ENCODE results near the gene TPCN1. TPM values are rescaled to one million over a fixed set of nuclear protein-coding genes. Genes with fewer than 3 reads are reported as not detected.

The TPCN1 gene
- total RNA-seq, 1 experiment from 2014 or later, result 18.8 TPM

DNA sequence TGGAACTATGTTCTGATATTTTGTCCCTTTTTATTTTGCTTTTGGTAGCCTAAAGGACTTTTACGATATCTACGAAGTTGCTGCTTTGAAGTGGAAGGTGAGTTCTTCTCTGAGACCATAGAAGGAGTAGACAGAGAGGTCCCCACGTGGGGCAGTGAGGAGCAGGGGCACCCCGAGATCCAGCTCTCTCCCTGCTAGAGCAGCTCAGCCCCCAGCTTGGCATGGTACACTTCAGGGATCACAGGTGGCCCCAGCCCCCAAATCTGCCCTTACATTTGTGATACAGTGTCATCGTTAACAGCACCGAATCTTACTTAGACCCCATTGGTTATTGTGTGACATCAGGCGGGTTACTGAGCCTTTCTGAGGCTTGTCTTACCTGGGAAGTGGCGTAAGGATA lies 56.9 kb downstream of the TPCN1 start:
- POLR2A ChIA-PET (ENCODE audit: low non-redundant PET), result no interaction called here
- BruUV-seq (replicated peaks), result no TSS peak
- H3K36me3 ChIP-seq (ENCODE audit: insufficient read depth, low read length, poor library complexity, severe bottlenecking), result no peaks in the 10 kb centered on the region
- no peak overlapping the region for H3K27ac ChIP-seq (ENCODE audit: low read depth, low read length, poor library complexity, severe bottlenecking)
- DNase-seq (ENCODE audit: low spot score), result no peak
- intact Hi-C loops (cut with micrococcal nuclease; ENCODE audit: unreplicated experiment), result no loop called here
- H3K4me1 ChIP-seq (ENCODE audit: insufficient read depth, low read length, poor library complexity, severe bottlenecking), result no peaks in the 10 kb centered on the region
- TF ChIP-seq, protein P1, sequence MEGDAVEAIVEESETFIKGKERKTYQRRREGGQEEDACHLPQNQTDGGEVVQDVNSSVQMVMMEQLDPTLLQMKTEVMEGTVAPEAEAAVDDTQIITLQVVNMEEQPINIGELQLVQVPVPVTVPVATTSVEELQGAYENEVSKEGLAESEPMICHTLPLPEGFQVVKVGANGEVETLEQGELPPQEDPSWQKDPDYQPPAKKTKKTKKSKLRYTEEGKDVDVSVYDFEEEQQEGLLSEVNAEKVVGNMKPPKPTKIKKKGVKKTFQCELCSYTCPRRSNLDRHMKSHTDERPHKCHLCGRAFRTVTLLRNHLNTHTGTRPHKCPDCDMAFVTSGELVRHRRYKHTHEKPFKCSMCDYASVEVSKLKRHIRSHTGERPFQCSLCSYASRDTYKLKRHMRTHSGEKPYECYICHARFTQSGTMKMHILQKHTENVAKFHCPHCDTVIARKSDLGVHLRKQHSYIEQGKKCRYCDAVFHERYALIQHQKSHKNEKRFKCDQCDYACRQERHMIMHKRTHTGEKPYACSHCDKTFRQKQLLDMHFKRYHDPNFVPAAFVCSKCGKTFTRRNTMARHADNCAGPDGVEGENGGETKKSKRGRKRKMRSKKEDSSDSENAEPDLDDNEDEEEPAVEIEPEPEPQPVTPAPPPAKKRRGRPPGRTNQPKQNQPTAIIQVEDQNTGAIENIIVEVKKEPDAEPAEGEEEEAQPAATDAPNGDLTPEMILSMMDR (conservative IDR thresholded peaks at IDR 0.05; ENCODE audit: low read depth, low read length), result no peak
- no peak overlapping the region for H3K4me3 ChIP-seq (ENCODE audit: low read depth, low read length, poor library complexity, severe bottlenecking)
- H3K9me3 ChIP-seq (ENCODE audit: low read depth, low read length, poor library complexity, severe bottlenecking), result no peaks in the 10 kb centered on the region
- CTCF ChIA-PET, result no interaction called here
- no peaks in the 10 kb centered on the region for H3K27me3 ChIP-seq (replicated peaks; ENCODE audit: insufficient read depth, low read depth, low read length, poor library complexity)

DNA sequence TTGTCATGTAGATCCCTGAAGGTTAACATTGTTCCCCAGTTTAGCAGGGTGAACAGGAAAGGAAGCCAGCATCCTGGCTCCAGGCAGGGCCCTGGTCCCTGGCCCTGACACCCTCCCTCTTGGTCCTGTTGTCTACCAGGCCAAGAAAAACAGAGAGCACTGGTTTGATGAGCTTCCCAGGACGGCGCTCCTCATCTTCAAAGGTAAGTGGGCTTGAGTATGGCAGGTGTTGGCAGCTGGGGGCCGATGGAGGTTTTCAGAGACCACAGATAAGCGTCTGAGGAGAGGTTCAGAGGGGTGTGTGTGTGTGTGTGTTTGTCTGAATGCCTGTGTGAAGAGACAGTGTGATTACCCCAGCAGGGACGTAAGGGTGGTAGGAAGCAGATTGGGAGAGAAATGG lies 57.4 kb downstream of the TPCN1 start:
- CTCF ChIA-PET, result no interaction called here
- no TSS peak for BruUV-seq (replicated peaks)

DNA sequence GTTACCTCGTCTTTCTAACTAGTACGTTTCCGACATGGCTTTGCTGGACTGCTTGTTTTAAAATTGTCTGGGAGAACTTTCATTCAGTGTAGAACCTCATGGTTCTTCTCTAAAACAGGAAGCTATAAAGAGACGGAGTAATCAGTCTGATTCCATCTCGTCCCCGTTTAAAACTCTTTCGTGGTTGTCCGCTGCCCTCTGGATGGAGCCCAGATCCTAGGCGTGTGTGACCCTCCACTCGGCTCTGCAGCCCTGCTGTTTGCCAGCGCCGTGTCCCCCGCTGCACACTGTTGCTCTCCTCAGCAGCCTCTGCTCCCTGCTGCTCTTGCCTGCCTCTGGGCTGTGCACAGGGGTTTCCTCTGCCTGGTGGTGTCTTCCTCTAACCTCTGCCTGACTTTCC lies 63.5 kb downstream of the TPCN1 start:
- POLR2A ChIA-PET (ENCODE audit: low non-redundant PET), result interaction anchor here (0.8 kb wide), 1 partner anchor 75 kb away, joined by 5 read pairs; no protein-coding TSS in a partner anchor
- Histone ChIP-seq H3K4me3 (ENCODE audit: low read depth, low read length, poor library complexity, severe bottlenecking) (no peak overlapping the region), H3K4me1 (ENCODE audit: insufficient read depth, low read length, poor library complexity, severe bottlenecking) (no peaks in the 10 kb centered on the region), H3K27ac (ENCODE audit: low read depth, low read length, poor library complexity, severe bottlenecking) (no peak overlapping the region), H3K36me3 (ENCODE audit: insufficient read depth, low read length, poor library complexity, severe bottlenecking) (no peaks in the 10 kb centered on the region), H3K27me3 (replicated peaks; ENCODE audit: insufficient read depth, low read depth, low read length, poor library complexity) (no peaks in the 10 kb centered on the region), H3K9me3 (ENCODE audit: low read depth, low read length, poor library complexity, severe bottlenecking) (no peaks in the 10 kb centered on the region)
- CTCF ChIA-PET, result interaction anchor here (0.6 kb wide), 1 partner anchor 39 kb away, joined by 10 read pairs; no protein-coding TSS in a partner anchor
- TF ChIP-seq, protein P1 (conservative IDR thresholded peaks at IDR 0.05; ENCODE audit: low read depth, low read length), result no peak
- TF ChIP-seq EZH2 (IDR thresholded peaks at IDR 0.05; ENCODE audit: borderline replicate concordance, low read depth, low read length, poor library complexity, severe bottlenecking), result no peak
- no peak for DNase-seq (ENCODE audit: low spot score)
- intact Hi-C loops (cut with micrococcal nuclease; ENCODE audit: unreplicated experiment), result no loop called here
- BruUV-seq (replicated peaks), result no TSS peak

More for the DNA sequence above, 57.4 kb downstream of the TPCN1 start:
- no peaks in the 10 kb centered on the region for H3K36me3 ChIP-seq (ENCODE audit: insufficient read depth, low read length, poor library complexity, severe bottlenecking)
- DNase-seq (ENCODE audit: low spot score), result no peak
- POLR2A ChIA-PET (ENCODE audit: low non-redundant PET), result no interaction called here
- H3K4me3 ChIP-seq (ENCODE audit: low read depth, low read length, poor library complexity, severe bottlenecking), result no peak overlapping the region
- intact Hi-C loops (cut with micrococcal nuclease; ENCODE audit: unreplicated experiment), result no loop called here
- no peaks in the 10 kb centered on the region for H3K27me3 ChIP-seq (replicated peaks; ENCODE audit: insufficient read depth, low read depth, low read length, poor library complexity)
- TF ChIP-seq EZH2 (IDR thresholded peaks at IDR 0.05; ENCODE audit: borderline replicate concordance, low read depth, low read length, poor library complexity, severe bottlenecking), result no peak
- TF ChIP-seq, protein P1 (conservative IDR thresholded peaks at IDR 0.05; ENCODE audit: low read depth, low read length), result no peak
- no peaks in the 10 kb centered on the region for H3K4me1 ChIP-seq (ENCODE audit: insufficient read depth, low read length, poor library complexity, severe bottlenecking)
- no peaks in the 10 kb centered on the region for H3K9me3 ChIP-seq (ENCODE audit: low read depth, low read length, poor library complexity, severe bottlenecking)
- H3K27ac ChIP-seq (ENCODE audit: low read depth, low read length, poor library complexity, severe bottlenecking), result no peak overlapping the region
